ENCODE measurements around the gene RIN3.

The RIN3 gene

DNA sequence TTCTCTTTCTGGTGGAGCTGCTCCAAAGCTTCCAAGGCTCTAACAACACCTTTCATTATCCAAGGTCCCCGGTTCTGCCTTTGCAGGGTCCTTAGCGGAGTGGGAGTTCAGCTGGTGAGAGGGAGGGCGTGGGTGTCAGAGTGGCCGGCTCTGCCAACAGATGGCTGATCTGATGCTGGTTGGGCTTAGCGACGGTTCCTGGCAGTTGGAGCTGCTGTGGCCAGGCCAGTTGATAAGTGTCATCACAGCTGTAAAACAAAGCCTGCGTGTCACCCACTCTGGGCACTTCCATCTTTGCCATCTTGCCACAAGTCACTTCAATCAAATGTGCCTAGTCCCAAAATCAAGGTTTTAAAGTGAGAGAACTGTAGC lies 36.3 kb downstream of the RIN3 start:
- peaks cover 40% of the 10 kb centered on the region for H3K27me3 Mint-ChIP-seq
- H3K9me3 Mint-ChIP-seq = no peaks in the 10 kb centered on the region
- no peak for ATAC-seq
- H3K36me3 Mint-ChIP-seq = peaks cover 12% of the 10 kb centered on the region
- no peak overlapping the region for H3K27ac Mint-ChIP-seq
- H3K4me1 Mint-ChIP-seq = peaks cover 38% of the 10 kb centered on the region
- no peak overlapping the region for H3K4me3 Mint-ChIP-seq

DNA sequence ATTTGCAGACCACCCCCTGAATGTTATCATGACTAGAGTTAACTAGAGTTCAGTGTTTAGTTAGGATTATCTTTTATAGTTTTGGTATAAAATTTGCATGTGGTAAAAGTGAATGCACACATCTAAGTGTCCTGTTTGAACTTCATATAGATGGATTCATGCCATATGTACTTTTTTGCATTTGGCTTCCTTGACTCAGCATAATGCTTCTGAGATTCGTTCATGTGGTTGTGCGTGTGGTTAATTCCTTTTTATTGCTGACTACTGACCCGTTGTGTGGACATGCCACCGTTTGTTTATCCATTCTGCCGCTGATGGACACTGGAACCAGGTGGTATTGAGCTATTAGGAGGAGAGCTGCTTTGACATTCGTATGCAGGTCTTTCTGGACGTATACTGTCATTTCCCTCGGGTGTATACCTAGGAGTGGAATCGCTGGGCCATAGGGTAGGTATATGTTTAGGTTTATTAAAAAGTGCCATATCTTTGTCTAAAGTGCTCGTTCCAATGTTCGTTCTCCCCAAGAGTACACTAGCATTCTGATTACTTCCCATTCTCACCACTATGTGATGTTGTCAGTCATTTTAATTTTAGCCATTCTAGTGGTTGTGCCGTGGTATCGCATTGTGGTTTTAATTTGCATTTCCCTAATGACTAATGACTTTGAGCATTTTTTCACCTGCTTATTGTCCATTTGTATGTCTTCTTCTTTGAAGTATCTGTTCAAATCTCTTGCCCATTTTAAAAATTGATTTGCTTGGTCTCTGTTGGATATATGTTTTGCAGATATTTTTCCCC lies 37.7 kb downstream of the RIN3 start:
- H3K9me3 Mint-ChIP-seq = no peaks in the 10 kb centered on the region

DNA sequence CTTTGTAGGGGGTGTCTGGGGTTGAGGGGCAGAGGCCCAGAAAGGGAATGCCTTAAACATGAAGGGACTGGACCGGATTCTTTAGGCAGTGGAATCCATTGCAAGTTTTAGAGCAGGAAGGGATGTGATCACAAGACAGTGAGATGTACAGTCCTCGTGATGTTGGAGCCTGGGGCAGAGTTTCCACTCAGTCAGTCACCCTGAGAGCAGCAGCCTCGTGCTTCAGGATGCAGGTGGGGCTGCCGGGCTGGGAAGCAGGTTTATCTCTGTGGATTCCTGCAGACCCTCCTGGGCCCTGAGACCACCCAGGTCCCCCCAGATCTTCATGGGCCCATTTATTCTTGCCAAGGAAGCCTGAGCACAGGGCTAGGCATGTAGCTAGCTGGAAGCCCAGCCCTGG lies 38.5 kb downstream of the RIN3 start:
- peaks cover 58% of the 10 kb centered on the region for H3K4me1 Mint-ChIP-seq
- H3K4me3 Mint-ChIP-seq = no peak overlapping the region
- ATAC-seq = peak; percentile 54
- H3K27ac Mint-ChIP-seq = peak overlapping the region; percentile 27
- H3K36me3 Mint-ChIP-seq = peaks cover 21% of the 10 kb centered on the region
- peaks cover 40% of the 10 kb centered on the region for H3K27me3 Mint-ChIP-seq
- no peaks in the 10 kb centered on the region for H3K9me3 Mint-ChIP-seq

More for the DNA sequence above, 37.7 kb downstream of the RIN3 start:
- Mint-ChIP-seq H3K27me3 (peaks cover 40% of the 10 kb centered on the region), H3K4me1 (peaks cover 50% of the 10 kb centered on the region), H3K27ac (peak overlapping the region; percentile 27), H3K36me3 (peaks cover 13% of the 10 kb centered on the region), H3K4me3 (peak overlapping the region; percentile 9)
- ATAC-seq = peak; percentile 86

DNA sequence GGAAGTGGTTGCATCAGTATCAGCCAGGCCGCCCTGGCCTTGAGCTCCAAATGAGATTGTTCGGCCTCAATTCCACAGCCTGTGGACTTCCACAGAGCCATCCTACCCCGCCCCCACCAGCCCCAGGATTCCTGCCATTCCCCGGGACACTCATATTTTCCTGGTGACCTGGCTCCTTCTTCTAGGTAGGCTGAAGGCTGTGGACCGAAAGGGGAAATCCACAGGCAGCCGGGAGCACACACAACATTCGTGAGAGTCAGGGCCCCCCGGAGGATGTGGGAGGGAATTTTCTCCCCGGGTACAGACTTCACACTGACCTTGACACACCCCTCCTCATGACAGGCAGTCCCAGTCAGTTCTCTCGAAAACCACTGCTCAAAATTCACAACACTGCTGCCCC lies 39.9 kb downstream of the RIN3 start:
- Mint-ChIP-seq H3K27ac (no peak overlapping the region), H3K9me3 (no peaks in the 10 kb centered on the region), H3K36me3 (peaks cover 30% of the 10 kb centered on the region), H3K4me1 (peaks cover 65% of the 10 kb centered on the region), H3K4me3 (no peak overlapping the region), H3K27me3 (peaks cover 40% of the 10 kb centered on the region)
- ATAC-seq = no peak

DNA sequence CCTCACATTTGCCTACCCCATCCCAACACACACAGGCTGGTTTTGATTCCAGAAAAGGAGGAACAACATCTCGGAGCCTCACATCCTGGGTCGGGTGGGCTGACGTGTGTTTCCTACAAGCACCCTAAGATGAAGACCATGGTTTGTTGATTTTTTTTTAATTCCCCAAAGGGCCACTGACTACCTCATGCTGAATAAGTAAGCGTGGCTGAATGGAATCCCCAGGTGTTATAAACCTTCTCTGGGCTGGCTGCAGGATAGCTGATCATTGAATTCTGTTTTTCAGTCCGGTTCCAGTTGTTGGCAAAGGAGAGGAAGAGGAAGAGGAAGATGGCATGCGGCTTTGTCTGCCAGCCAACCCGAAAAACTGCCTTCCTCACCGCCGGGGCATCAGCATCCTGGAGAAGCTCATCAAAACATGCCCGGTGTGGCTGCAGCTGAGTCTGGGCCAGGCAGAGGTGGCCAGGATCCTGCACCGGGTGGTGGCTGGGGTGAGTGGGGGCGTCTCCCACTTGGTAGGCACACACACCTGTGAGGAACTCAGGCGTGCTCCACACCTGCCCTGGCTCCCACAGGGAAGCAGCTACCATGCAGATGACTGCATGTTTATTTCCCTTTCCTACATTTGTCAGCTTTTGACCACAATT lies 42.0 kb downstream of the RIN3 start:
- Mint-ChIP-seq H3K27me3 (peaks cover 28% of the 10 kb centered on the region), H3K4me3 (peak overlapping the region; percentile 13), H3K27ac (no peak overlapping the region), H3K9me3 (no peaks in the 10 kb centered on the region), H3K4me1 (peaks cover 60% of the 10 kb centered on the region), H3K36me3 (peaks cover 31% of the 10 kb centered on the region)
- no peak for ATAC-seq

DNA sequence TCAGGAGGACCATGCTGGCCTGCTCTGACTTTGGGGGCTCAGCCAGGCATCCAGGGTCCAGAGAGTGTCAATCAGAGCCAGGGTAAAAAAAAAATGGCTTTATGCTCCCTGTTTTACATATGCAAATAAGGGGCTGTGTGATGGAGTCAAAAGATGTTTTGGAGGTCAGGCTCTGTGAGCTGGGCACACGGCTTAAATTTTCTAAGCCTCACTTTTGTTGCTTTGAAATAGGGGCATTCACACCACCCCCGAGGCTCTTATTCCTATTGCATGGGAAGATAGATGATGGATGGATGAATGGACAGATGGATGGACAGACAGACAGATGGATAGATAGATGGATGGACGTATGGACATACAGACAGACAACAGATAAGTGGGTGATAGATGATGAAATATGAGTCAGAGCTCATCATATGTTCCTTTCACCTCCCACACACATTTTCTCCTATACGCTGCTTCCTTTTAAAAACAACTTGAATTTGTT lies 42.7 kb downstream of the RIN3 start:
- peaks cover 31% of the 10 kb centered on the region for H3K36me3 Mint-ChIP-seq
- peaks cover 54% of the 10 kb centered on the region for H3K4me1 Mint-ChIP-seq
- no peak overlapping the region for H3K4me3 Mint-ChIP-seq
- H3K27ac Mint-ChIP-seq = peak overlapping the region; percentile 42
- H3K27me3 Mint-ChIP-seq = peaks cover 28% of the 10 kb centered on the region
- peak; percentile 58 for ATAC-seq
- no peaks in the 10 kb centered on the region for H3K9me3 Mint-ChIP-seq

DNA sequence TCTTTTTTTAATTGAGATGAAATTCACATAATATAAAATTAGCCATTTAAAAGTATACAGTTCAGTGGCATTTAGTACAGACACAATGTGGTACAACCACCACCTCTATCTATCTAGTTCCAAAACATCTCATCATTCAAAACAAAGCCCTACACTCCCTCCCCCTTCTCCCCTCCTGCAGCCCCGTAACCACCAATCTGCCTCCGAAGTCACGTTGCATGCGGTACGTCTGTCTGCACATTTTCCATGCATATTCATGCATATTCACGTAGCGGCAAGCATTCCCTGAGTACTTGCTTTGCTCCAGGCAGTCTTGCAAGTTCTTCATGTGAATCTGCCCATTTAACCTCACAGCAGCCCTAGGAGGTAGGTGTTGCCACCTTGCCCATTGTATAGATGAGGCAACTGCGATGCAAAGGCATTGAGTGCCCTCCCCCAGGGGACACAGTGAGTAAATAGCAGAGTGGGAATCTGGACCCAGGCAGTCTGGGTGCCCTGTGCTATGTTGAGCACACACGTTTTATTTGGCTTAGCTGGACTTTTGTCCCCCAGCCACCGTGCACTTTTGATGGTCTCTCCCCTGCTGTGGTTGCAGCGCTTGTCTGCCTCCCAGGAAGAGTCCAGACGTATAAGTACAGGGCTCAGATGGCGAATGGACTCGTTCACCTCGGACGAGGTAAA lies 43.4 kb downstream of the RIN3 start:
- ATAC-seq = no peak
- Mint-ChIP-seq H3K4me3 (no peak overlapping the region), H3K36me3 (peaks cover 31% of the 10 kb centered on the region), H3K9me3 (no peaks in the 10 kb centered on the region), H3K4me1 (peaks cover 50% of the 10 kb centered on the region), H3K27me3 (peaks cover 22% of the 10 kb centered on the region), H3K27ac (peak overlapping the region; percentile 42)

DNA sequence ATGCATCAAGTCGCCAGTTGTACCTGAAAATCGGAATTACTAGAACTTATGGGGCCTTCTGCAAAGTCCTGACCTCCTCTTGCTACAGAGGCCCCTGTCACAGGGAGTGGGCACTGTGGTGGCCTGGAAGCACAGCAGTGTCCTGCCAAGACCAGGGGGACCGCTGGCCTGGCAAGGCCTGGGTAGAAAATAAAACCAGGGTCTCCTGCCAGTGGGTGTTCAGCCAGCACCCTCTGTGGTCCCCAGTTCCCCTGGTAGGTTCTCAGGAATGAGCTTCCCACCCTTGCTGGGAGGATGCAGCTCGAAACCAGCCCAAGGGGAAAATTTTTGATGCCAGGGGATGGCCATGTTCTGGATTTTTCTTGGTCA lies 43.9 kb downstream of the RIN3 start:
- H3K36me3 Mint-ChIP-seq = peaks cover 31% of the 10 kb centered on the region
- no peaks in the 10 kb centered on the region for H3K9me3 Mint-ChIP-seq
- H3K27ac Mint-ChIP-seq = no peak overlapping the region
- no peak overlapping the region for H3K4me3 Mint-ChIP-seq
- peaks cover 16% of the 10 kb centered on the region for H3K27me3 Mint-ChIP-seq
- no peak for ATAC-seq
- peaks cover 47% of the 10 kb centered on the region for H3K4me1 Mint-ChIP-seq

DNA sequence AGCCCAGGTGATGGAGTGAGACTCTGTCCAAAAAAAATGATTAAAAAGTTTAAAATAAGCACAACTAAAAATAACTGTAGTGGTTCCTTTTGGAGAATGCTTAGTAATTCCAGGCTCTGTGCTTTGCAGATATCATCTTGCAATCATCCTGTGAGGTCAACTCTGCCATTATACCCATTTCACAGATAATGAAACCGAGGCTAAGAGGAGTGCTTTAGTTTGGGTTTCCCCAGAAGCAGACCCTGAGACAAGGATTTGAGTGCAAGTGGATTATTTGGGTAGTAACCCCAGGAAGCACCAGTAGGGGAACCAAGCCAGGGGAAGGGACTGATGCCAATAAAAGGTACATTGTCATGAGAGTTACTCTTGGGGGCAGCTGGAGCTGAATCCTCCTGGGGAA lies 44.7 kb downstream of the RIN3 start:
- Mint-ChIP-seq H3K4me3 (no peak overlapping the region), H3K36me3 (peaks cover 31% of the 10 kb centered on the region), H3K9me3 (no peaks in the 10 kb centered on the region), H3K4me1 (peaks cover 45% of the 10 kb centered on the region), H3K27ac (no peak overlapping the region), H3K27me3 (peaks cover 8% of the 10 kb centered on the region)
- no peak for ATAC-seq

DNA sequence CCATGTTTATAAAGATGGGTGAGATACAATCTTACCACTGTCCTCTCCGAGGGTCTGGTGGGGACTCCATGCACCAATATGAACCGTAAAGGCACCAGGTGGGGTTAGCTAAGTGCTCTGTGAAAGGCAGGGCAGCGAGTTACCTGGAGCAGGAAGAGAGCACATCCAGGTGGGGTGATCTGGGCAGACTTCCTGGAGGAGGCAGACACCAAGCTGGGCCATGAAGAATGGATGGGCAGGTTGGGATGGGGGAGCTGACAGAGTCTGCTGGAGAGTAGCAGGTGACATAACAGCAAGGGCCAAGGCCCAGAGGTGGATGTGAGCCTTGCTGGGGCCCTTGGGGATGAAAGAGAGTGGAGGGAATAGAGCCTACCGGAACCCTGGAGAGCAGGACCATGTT lies 45.9 kb downstream of the RIN3 start:
- Mint-ChIP-seq H3K36me3 (peaks cover 31% of the 10 kb centered on the region), H3K27me3 (no peaks in the 10 kb centered on the region), H3K4me1 (peaks cover 48% of the 10 kb centered on the region)

DNA sequence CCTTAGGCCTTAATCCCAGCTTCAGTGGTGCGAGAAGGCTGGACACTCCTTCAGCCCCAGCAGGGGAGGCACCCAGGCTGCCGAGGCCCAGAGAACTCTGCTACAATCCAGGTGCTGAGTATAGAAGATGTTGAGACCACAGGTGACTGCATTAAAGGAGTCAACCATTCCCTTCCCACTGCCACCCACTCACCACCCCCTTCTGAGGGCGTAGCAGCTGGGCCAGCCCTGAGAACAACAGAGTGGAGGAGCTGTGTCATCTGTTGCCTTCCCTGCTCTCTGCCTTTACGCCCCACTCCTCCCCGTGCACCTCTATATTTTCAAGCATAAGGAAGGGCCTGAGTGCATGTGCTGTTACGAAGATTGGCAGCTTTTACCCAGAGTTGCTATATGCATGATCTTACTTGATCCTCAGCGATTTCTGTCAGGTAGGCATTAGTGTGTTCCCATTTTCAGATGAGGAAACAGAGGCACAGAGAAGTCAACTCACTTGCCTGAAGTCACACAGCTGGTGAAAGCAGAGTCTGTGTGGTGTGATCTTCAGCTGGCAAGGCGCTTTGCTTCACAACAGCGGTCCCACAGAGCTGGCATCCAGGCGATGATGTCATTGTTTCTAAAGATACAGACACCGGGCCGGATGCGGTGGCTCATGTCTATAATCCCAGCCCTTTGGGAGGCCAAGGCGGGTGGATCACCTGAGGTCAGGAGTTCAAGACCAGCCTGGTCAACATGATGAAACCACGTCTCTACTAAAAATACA lies 46.7 kb downstream of the RIN3 start:
- Mint-ChIP-seq H3K27me3 (no peaks in the 10 kb centered on the region), H3K4me3 (no peak overlapping the region), H3K36me3 (peaks cover 31% of the 10 kb centered on the region), H3K27ac (no peak overlapping the region), H3K9me3 (no peaks in the 10 kb centered on the region), H3K4me1 (peaks cover 53% of the 10 kb centered on the region)
- ATAC-seq = no peak

More for the DNA sequence above, 45.9 kb downstream of the RIN3 start:
- no peak overlapping the region for H3K4me3 Mint-ChIP-seq
- no peak overlapping the region for H3K27ac Mint-ChIP-seq
- H3K9me3 Mint-ChIP-seq = no peaks in the 10 kb centered on the region
- no peak for ATAC-seq

DNA sequence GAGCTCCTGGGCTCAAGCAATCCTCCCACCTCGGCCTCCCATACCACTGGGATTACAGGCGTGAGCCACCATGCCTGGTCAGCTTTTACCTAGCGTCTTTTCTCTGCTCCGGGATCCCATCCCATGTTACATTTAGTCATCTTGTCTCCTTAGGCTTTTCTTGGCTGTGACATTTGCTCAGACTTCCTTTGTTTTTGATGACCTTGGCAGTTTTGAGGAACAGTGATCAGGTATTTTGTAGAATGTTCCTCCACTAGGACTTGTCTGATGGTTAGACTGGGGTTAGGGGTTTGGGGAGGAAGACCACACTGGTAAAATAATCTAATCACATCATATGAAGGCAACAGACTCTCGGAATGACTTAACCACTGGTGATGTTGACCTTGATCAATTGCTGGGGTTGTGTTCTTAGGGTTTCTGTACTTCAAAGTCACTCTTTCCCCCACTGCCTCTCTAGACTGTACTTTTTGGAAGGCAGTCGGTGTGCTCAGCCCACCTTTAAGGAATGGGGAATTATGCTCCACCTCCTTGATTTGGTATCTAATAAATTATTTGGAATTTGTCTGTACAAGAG lies 48.4 kb downstream of the RIN3 start:
- H3K4me3 Mint-ChIP-seq = no peak overlapping the region
- H3K4me1 Mint-ChIP-seq = peaks cover 38% of the 10 kb centered on the region
- no peak overlapping the region for H3K27ac Mint-ChIP-seq
- no peaks in the 10 kb centered on the region for H3K9me3 Mint-ChIP-seq
- no peaks in the 10 kb centered on the region for H3K27me3 Mint-ChIP-seq
- ATAC-seq = no peak
- peaks cover 30% of the 10 kb centered on the region for H3K36me3 Mint-ChIP-seq

DNA sequence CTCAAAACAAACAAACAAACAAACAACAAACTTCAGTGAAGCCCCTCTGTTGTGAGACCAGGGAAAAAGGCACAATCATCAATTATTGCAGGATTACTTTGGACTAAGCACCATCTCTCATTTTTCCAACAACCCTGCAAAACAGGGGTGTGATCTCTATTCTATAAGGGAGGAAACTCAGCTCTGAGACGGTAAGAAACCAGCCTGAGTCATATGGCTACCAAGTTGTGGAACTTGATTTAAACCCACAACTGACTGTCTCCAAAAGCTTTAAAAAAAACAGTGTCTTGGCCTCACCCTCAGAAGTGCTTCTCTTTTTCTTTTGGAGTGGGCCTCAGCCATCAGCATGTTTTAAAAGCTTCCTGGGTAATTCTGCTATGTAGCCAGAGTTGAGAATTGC lies 49.8 kb downstream of the RIN3 start:
- Mint-ChIP-seq H3K27me3 (no peaks in the 10 kb centered on the region), H3K4me1 (peaks cover 33% of the 10 kb centered on the region), H3K9me3 (peaks cover 4% of the 10 kb centered on the region), H3K4me3 (no peak overlapping the region), H3K36me3 (peaks cover 27% of the 10 kb centered on the region), H3K27ac (no peak overlapping the region)
- ATAC-seq = peak; percentile 94

DNA sequence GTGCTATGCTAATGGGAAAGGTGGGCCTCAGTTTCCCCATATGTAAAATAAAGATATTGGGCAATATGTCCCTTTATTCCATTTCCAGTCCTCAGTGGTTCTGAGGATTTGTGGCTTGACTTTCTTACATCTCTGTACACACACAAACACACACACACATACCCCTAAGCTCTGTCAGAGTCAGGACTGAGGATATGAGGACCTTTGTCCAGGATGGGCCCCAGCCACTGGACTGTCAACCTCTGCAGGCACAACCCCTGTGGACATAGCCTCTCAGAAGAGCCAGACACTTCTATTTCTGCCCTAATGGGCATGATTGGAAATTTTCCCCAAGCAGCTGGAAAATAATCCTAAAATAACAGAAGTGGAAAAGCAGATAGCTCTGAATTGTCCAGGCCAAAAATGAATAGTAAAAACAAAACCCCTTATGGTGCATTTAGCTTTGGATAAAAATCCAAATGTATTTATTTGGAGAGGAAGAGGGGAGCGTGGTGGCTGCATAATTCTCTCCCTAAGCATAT lies 50.2 kb downstream of the RIN3 start:
- H3K27me3 Mint-ChIP-seq = no peaks in the 10 kb centered on the region
- H3K4me3 Mint-ChIP-seq = no peak overlapping the region
- H3K9me3 Mint-ChIP-seq = peaks cover 4% of the 10 kb centered on the region
- H3K27ac Mint-ChIP-seq = no peak overlapping the region
- peaks cover 22% of the 10 kb centered on the region for H3K36me3 Mint-ChIP-seq
- ATAC-seq = no peak
- peaks cover 38% of the 10 kb centered on the region for H3K4me1 Mint-ChIP-seq

All from stimulated activated memory B cell treated with anti-CD40 and anti-IgM and Interleukin-4, amounts not matched to agents 10 μg/mL and 1 μg/mL and 100 μg/mL, for 72 hours (primary cell).